Measurements from ENCODE around the gene IGFN1. TPM values are rescaled to one million over a fixed set of nuclear protein-coding genes. Genes with fewer than 3 reads are reported as not detected.

The IGFN1 gene
- total RNA-seq, 3 donors from 2014 or later (not counting 1 experiment from before 2014, with no cell fraction given), result not detected

- no peak overlapping the region for H3K4me3 Mint-ChIP-seq
- H3K4me1 Mint-ChIP-seq, result no peaks in the 10 kb centered on the region
- no peaks in the 10 kb centered on the region for H3K36me3 Mint-ChIP-seq
- TF ChIP-seq CTCF (IDR thresholded peaks at IDR 0.05), result no peak
- WGBS (ENCODE audit: insufficient coverage), result 82% methylated on average over 3 of the region's 3 CpGs
- Histone ChIP-seq H3K9me3 (ENCODE audit: control insufficient read depth, insufficient read depth, low read length) (no peaks in the 10 kb centered on the region), H3K36me3 (ENCODE audit: control insufficient read depth, insufficient read depth, low read length) (no peaks in the 10 kb centered on the region), H3K27ac (ENCODE audit: low read length) (no peak overlapping the region), H3K4me1 (ENCODE audit: control insufficient read depth, insufficient read depth, low read length) (no peaks in the 10 kb centered on the region), H3K27me3 (ENCODE audit: control insufficient read depth, insufficient read depth, low read length) (no peaks in the 10 kb centered on the region), H3K4me3 (ENCODE audit: low read length) (no peak overlapping the region)
- no peaks in the 10 kb centered on the region for H3K9me3 Mint-ChIP-seq
- DNase-seq, result no peak
- H3K27ac Mint-ChIP-seq, result no peak overlapping the region
- no peak for ATAC-seq
- intact Hi-C loops (cut with micrococcal nuclease), result no loop called here
- H3K27me3 Mint-ChIP-seq (ENCODE audit: low read depth in 2 of 2), result peaks cover 0 to 4% of the 10 kb centered on the region in 2 donors
These were observed 27.2 kb downstream of the IGFN1 start for GRCh38 chr1:201217851-201218250.

GRCh38 chr1:201218409-201218808 is 27.8 kb downstream of the IGFN1 start:
- no peak overlapping the region for H3K27ac Mint-ChIP-seq
- WGBS (ENCODE audit: insufficient coverage), result 89% methylated on average over 10 of the region's 10 CpGs
- TF ChIP-seq CTCF (IDR thresholded peaks at IDR 0.05), result no peak
- H3K4me1 Mint-ChIP-seq, result no peaks in the 10 kb centered on the region
- H3K27ac ChIP-seq (ENCODE audit: low read length), result no peak overlapping the region
- DNase-seq, result no peak
- H3K4me3 Mint-ChIP-seq, result no peak overlapping the region
- no peak for ATAC-seq
- H3K36me3 Mint-ChIP-seq, result no peaks in the 10 kb centered on the region
- H3K9me3 Mint-ChIP-seq, result no peaks in the 10 kb centered on the region
- intact Hi-C loops (cut with micrococcal nuclease), result no loop called here
- H3K27me3 Mint-ChIP-seq (ENCODE audit: low read depth in 2 of 2), result no peaks in the 10 kb centered on the region
- H3K4me1 ChIP-seq (ENCODE audit: control insufficient read depth, insufficient read depth, low read length), result no peaks in the 10 kb centered on the region
- no peaks in the 10 kb centered on the region for H3K27me3 ChIP-seq (ENCODE audit: control insufficient read depth, insufficient read depth, low read length)
- no peaks in the 10 kb centered on the region for H3K9me3 ChIP-seq (ENCODE audit: control insufficient read depth, insufficient read depth, low read length)
- no peak overlapping the region for H3K4me3 ChIP-seq (ENCODE audit: low read length)
- no peaks in the 10 kb centered on the region for H3K36me3 ChIP-seq (ENCODE audit: control insufficient read depth, insufficient read depth, low read length)

GRCh38 chr1:201219481-201220387 is 29.1 kb downstream of the IGFN1 start:
- Histone ChIP-seq H3K4me3 (ENCODE audit: low read length) (no peak overlapping the region), H3K4me1 (ENCODE audit: control insufficient read depth, insufficient read depth, low read length) (no peaks in the 10 kb centered on the region), H3K9me3 (ENCODE audit: control insufficient read depth, insufficient read depth, low read length) (no peaks in the 10 kb centered on the region), H3K27ac (ENCODE audit: low read length) (no peak overlapping the region), H3K36me3 (ENCODE audit: control insufficient read depth, insufficient read depth, low read length) (no peaks in the 10 kb centered on the region), H3K27me3 (ENCODE audit: control insufficient read depth, insufficient read depth, low read length) (no peaks in the 10 kb centered on the region)
- TF ChIP-seq CTCF (IDR thresholded peaks at IDR 0.05), result no peak
- no peak for DNase-seq
- no peak for ATAC-seq
- intact Hi-C loops (cut with micrococcal nuclease), result no loop called here
- Mint-ChIP-seq H3K27me3 (ENCODE audit: low read depth in 2 of 2) (peaks cover 0 to 4% of the 10 kb centered on the region in 2 donors), H3K9me3 (no peaks in the 10 kb centered on the region), H3K27ac (no peak overlapping the region), H3K4me1 (no peaks in the 10 kb centered on the region), H3K36me3 (no peaks in the 10 kb centered on the region), H3K4me3 (no peak overlapping the region)
- WGBS (ENCODE audit: insufficient coverage), result 93% methylated on average over 6 of the region's 7 CpGs

- no peaks in the 10 kb centered on the region for H3K36me3 Mint-ChIP-seq
- no peaks in the 10 kb centered on the region for H3K9me3 Mint-ChIP-seq
- no peak for ATAC-seq
- Histone ChIP-seq H3K9me3 (ENCODE audit: control insufficient read depth, insufficient read depth, low read length) (no peaks in the 10 kb centered on the region), H3K36me3 (ENCODE audit: control insufficient read depth, insufficient read depth, low read length) (no peaks in the 10 kb centered on the region), H3K27me3 (ENCODE audit: control insufficient read depth, insufficient read depth, low read length) (no peaks in the 10 kb centered on the region), H3K27ac (ENCODE audit: low read length) (no peak overlapping the region), H3K4me3 (ENCODE audit: low read length) (no peak overlapping the region), H3K4me1 (ENCODE audit: control insufficient read depth, insufficient read depth, low read length) (no peaks in the 10 kb centered on the region)
- no peak for DNase-seq
- H3K27ac Mint-ChIP-seq, result no peak overlapping the region
- no peak overlapping the region for H3K4me3 Mint-ChIP-seq
- TF ChIP-seq CTCF (IDR thresholded peaks at IDR 0.05), result no peak
- 81% methylated on average over 1 of the region's 1 CpG for WGBS (ENCODE audit: insufficient coverage)
- peaks cover 0 to 4% of the 10 kb centered on the region in 2 donors for H3K27me3 Mint-ChIP-seq (ENCODE audit: low read depth in 2 of 2)
- no peaks in the 10 kb centered on the region for H3K4me1 Mint-ChIP-seq
- intact Hi-C loops (cut with micrococcal nuclease), result no loop called here
These were observed 29.7 kb downstream of the IGFN1 start for GRCh38 chr1:201220388-201220715.
